ENCODE measurements around the gene CDK8.

Gene CDK8

DNA sequence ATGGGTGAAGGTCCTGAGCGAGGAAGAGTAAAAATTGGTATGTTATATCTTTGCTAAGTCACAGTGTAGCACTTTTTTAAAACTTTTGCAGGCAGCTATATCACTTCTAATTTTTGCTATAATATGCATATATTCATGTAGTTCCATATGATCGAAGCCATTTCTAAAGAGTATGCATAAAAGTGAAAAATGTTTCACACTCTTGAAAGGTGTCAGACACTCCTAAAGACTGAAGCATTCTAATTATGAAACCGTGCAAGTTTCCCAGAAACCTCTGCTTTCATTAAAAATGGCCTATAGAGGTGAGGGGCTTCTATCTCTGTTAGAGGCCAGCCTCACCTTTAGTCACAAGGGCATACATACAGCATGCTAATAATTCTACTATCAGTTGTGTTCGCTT, 128.9 kb downstream of the CDK8 start:
- no peak overlapping the region for H3K4me3 ChIP-seq (replicated peaks; ENCODE audit: low read depth, low read length)

DNA sequence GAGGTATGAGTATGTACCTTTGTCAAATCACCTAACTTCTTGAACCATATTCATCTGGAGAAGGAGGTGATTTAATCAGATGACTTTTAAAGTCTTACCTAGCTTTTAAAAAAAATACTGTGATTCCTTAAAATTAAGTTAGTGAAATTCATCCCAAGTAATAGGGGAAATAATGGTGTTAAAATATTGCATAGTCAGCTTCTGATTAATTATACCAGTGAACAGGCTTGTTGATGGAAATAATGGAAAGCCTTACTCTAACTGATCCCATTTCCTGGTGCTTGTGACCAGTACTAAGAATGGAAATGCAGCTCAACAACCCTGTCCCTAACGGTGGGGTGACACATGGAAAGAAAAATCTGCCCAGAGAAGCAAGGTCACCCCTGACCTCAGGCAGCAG, 130.7 kb downstream of the CDK8 start:
- DNase-seq (ENCODE audit: extremely low read depth, insufficient read length) = no peak
- TF ChIP-seq, protein P1, sequence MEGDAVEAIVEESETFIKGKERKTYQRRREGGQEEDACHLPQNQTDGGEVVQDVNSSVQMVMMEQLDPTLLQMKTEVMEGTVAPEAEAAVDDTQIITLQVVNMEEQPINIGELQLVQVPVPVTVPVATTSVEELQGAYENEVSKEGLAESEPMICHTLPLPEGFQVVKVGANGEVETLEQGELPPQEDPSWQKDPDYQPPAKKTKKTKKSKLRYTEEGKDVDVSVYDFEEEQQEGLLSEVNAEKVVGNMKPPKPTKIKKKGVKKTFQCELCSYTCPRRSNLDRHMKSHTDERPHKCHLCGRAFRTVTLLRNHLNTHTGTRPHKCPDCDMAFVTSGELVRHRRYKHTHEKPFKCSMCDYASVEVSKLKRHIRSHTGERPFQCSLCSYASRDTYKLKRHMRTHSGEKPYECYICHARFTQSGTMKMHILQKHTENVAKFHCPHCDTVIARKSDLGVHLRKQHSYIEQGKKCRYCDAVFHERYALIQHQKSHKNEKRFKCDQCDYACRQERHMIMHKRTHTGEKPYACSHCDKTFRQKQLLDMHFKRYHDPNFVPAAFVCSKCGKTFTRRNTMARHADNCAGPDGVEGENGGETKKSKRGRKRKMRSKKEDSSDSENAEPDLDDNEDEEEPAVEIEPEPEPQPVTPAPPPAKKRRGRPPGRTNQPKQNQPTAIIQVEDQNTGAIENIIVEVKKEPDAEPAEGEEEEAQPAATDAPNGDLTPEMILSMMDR (IDR thresholded peaks at IDR 0.05; ENCODE audit: insufficient read depth, low read length, poor library complexity, severe bottlenecking) = no peak
- Histone ChIP-seq H3K4me3 (replicated peaks; ENCODE audit: low read depth, low read length) (no peak overlapping the region), H3K36me3 (ENCODE audit: control insufficient read depth, insufficient read depth, low read length) (peaks cover 3% of the 10 kb centered on the region), H3K27me3 (replicated peaks; ENCODE audit: control insufficient read depth, insufficient read depth, low read length) (no peaks in the 10 kb centered on the region)

More for the DNA sequence above, 128.9 kb downstream of the CDK8 start:
- DNase-seq (ENCODE audit: extremely low read depth, insufficient read length) = no peak
- H3K36me3 ChIP-seq (ENCODE audit: control insufficient read depth, insufficient read depth, low read length) = peaks cover 3% of the 10 kb centered on the region; the same call in 1 of the 2 replicates
- TF ChIP-seq, protein P1 (IDR thresholded peaks at IDR 0.05; ENCODE audit: insufficient read depth, low read length, poor library complexity, severe bottlenecking) = no peak
- H3K27me3 ChIP-seq (replicated peaks; ENCODE audit: control insufficient read depth, insufficient read depth, low read length) = no peaks in the 10 kb centered on the region

DNA sequence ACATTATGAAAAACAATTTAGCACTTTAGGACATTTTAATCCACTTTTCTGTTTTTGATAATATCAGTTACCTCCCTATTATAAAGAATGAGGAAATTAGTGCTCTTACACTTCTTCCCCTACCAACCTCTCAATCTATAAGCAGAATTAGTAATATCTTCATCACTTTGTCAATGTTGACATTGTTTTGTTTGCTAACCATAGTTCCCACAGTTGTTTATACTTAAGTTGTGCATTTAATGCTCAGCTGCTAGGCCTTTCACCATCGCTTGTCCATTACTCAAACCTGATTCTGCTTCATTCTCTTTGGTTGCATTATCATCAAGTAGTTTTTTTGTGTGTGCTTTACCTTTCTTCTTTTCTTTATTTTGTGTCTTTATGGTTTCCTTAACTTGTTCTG, 132.1 kb downstream of the CDK8 start:
- no peaks in the 10 kb centered on the region for H3K27me3 ChIP-seq (replicated peaks; ENCODE audit: control insufficient read depth, insufficient read depth, low read length)
- TF ChIP-seq, protein P1 (IDR thresholded peaks at IDR 0.05; ENCODE audit: insufficient read depth, low read length, poor library complexity, severe bottlenecking) = no peak
- peaks cover 3% of the 10 kb centered on the region for H3K36me3 ChIP-seq (ENCODE audit: control insufficient read depth, insufficient read depth, low read length)
- DNase-seq (ENCODE audit: extremely low read depth, insufficient read length) = no peak
- H3K4me3 ChIP-seq (replicated peaks; ENCODE audit: low read depth, low read length) = no peak overlapping the region

DNA sequence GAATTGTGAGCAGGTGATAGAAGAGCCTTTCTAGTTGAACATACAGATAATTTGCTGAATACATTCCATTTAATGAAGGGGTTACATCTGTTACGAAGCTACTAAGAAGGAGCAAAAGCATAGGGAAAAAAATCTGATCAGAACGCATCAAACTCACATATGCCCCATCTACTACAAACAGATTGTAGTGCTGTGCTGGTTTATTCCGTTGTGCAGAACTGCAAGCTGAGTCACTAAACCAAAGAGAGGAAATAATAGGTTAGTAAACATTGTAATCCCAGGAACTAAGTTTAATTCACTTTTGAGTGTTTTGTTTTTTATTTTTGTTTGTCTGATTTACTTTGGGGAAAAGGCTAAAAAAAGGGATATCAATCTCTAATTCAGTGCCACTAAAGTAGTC, 136.3 kb downstream of the CDK8 start:
- Histone ChIP-seq H3K4me3 (replicated peaks; ENCODE audit: low read depth, low read length) (no peak overlapping the region), H3K36me3 (ENCODE audit: control insufficient read depth, insufficient read depth, low read length) (peaks cover 3% of the 10 kb centered on the region), H3K27me3 (replicated peaks; ENCODE audit: control insufficient read depth, insufficient read depth, low read length) (no peaks in the 10 kb centered on the region)
- no peak for DNase-seq (ENCODE audit: extremely low read depth, insufficient read length)
- TF ChIP-seq, protein P1 (IDR thresholded peaks at IDR 0.05; ENCODE audit: insufficient read depth, low read length, poor library complexity, severe bottlenecking) = no peak

DNA sequence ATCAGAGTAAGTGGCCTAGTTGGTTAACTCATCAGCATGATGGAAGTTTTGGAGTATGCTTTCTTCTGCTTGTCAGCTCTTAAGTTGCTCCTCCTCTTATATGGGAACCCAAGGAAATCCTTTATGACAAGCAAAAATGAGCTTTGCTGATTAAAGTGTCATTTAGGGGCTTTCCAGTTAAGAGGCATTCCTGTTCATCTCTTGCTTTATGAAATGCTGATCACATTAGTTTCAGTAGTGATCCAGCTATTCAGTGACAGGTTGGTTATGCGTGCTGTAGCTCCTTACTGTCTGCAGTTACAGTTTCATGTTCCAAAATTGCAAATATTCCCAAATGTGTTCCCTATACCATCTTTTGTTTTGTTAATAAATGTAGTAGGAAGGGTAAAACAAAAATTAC, 146.6 kb downstream of the CDK8 start:
- H3K36me3 ChIP-seq (ENCODE audit: control insufficient read depth, insufficient read depth, low read length) = peaks cover 3% of the 10 kb centered on the region
- no peak for DNase-seq (ENCODE audit: extremely low read depth, insufficient read length)
- TF ChIP-seq, protein P1 (IDR thresholded peaks at IDR 0.05; ENCODE audit: insufficient read depth, low read length, poor library complexity, severe bottlenecking) = no peak
- no peaks in the 10 kb centered on the region for H3K27me3 ChIP-seq (replicated peaks; ENCODE audit: control insufficient read depth, insufficient read depth, low read length)
- no peak overlapping the region for H3K4me3 ChIP-seq (replicated peaks; ENCODE audit: low read depth, low read length)

DNA sequence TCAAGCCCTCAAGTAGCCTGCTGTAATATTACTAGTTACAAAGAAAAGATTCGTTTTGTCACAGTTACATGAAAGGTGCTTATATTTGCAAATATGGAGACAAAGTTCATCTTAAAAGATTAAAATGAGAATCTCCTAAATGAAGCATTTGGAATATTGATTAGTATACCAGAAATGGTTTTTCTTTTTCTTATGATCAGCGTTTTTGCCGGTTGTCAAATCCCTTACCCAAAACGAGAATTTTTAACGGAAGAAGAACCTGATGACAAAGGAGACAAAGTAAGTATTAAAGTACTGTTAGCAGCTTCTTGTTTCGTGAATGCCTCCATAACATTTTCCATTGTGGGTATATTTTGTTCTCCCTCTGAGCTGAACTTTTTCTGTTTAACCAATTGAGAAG, 147.1 kb downstream of the CDK8 start:
- no peaks in the 10 kb centered on the region for H3K27me3 ChIP-seq (replicated peaks; ENCODE audit: control insufficient read depth, insufficient read depth, low read length)
- H3K36me3 ChIP-seq (ENCODE audit: control insufficient read depth, insufficient read depth, low read length) = peaks cover 3% of the 10 kb centered on the region
- TF ChIP-seq, protein P1 (IDR thresholded peaks at IDR 0.05; ENCODE audit: insufficient read depth, low read length, poor library complexity, severe bottlenecking) = no peak
- no peak overlapping the region for H3K4me3 ChIP-seq (replicated peaks; ENCODE audit: low read depth, low read length)
- DNase-seq (ENCODE audit: extremely low read depth, insufficient read length) = no peak

All from GM06990 (cell line).